IMR-90 (cell line): Measurements from ENCODE around the gene FER. TPM values are rescaled to one million over a fixed set of nuclear protein-coding genes. Genes with fewer than 3 reads are reported as not detected.
"Not testable (repeated sequence)": the region's sequence is repeated elsewhere in the genome, so short reads cannot be mapped to it uniquely, and the experiment has no call there.

Experiments used
- ATAC-seq: fragments of 200-7000 bp; cut with Tn5 transposase; 2 replicates; pipeline ENCODE4 v1.9.1; 2020; ENCODE audit warnings: low read depth, mild to moderate bottlenecking, moderate library complexity
- BruUV-seq: library from RNA; stranded (reverse); fragments of 400-500 nt; replicated peaks from 2 replicates; lab custom pipeline; 2021; lab: Mats Ljungman, UMichigan
- CTCF ChIA-PET: fragments of 300-600 bp; formaldehyde crosslinking; extraction: SDS; loops from one replicate; lab custom pipeline; 2021; ENCODE audit warnings: antibody characterized with exemption; lab: Yijun Ruan, JAX
- POLR2A ChIA-PET: fragments of 300-600 bp; sonication (Branson Sonifier 250); formaldehyde crosslinking; loops from one replicate; lab custom pipeline; 2022; ENCODE audit warnings: antibody characterized with exemption; ENCODE audit not compliant: unreplicated experiment; lab: Charles Lee
- DNase-seq: peaks from one replicate; pipeline ENCODE4 v3.0.0; 2013
- H2AFZ ChIP-seq: replicated peaks from 2 replicates; pipeline ENCODE3; 2013; ENCODE audit warnings: low read length, mild to moderate bottlenecking; ENCODE audit not compliant: poor library complexity
- H2AK5ac ChIP-seq: 2 replicates; pipeline ENCODE4 v1.6.1; 2013; ENCODE audit warnings: low read depth, low read length, inconsistent platforms
- H2AK9ac ChIP-seq: replicated peaks from 2 replicates; pipeline ENCODE3; 2013; ENCODE audit warnings: mild to moderate bottlenecking, low read depth, low read length, moderate library complexity; ENCODE audit not compliant: poor library complexity
- H2BK120ac ChIP-seq: 2 replicates; pipeline ENCODE4 v1.6.1; 2013; ENCODE audit warnings: low read depth, low read length, inconsistent platforms
- H2BK15ac ChIP-seq: 3 replicates; pipeline ENCODE4 v1.6.1; 2013; ENCODE audit warnings: low read depth, low read length, inconsistent platforms
- H2BK20ac ChIP-seq: 2 replicates; pipeline ENCODE4 v1.6.1; 2013; ENCODE audit warnings: low read depth, mild to moderate bottlenecking, inconsistent platforms, low read length, moderate library complexity
- H2BK5ac ChIP-seq: 2 replicates; pipeline ENCODE4 v1.6.1; 2013; ENCODE audit warnings: mild to moderate bottlenecking, low read depth, low read length, inconsistent platforms; ENCODE audit not compliant: poor library complexity, severe bottlenecking
- H3K14ac ChIP-seq: replicated peaks from 2 replicates; pipeline ENCODE4 v1.6.1; 2013; ENCODE audit warnings: low read depth, low read length, inconsistent platforms
- H3K18ac ChIP-seq: 2 replicates; pipeline ENCODE4 v1.6.1; 2013; ENCODE audit warnings: low read depth, low read length, control low read depth
- H3K23ac ChIP-seq: 2 replicates; pipeline ENCODE4 v1.6.1; 2013; ENCODE audit warnings: low read depth, low read length, inconsistent platforms
- H3K27ac ChIP-seq: 2 replicates; pipeline ENCODE4 v1.5.1; 2013; ENCODE audit warnings: mild to moderate bottlenecking, control low read depth, low read length; ENCODE audit not compliant: insufficient read depth
- H3K27me3 ChIP-seq: 2 replicates; pipeline ENCODE4 v1.6.1; 2013; ENCODE audit warnings: low read length; ENCODE audit not compliant: control insufficient read depth, insufficient read depth
- H3K36me3 ChIP-seq: 2 replicates; pipeline ENCODE4 v1.6.1; 2013; ENCODE audit warnings: low read length, mixed read lengths; ENCODE audit not compliant: control insufficient read depth, insufficient read depth
- H3K4ac ChIP-seq: 2 replicates; pipeline ENCODE4 v1.6.1; 2013; ENCODE audit warnings: low read depth, low read length, inconsistent platforms
- H3K4me1 ChIP-seq: 2 replicates; pipeline ENCODE4 v1.6.1; 2013; ENCODE audit warnings: low read length, mixed read lengths; ENCODE audit not compliant: control insufficient read depth, insufficient read depth
- H3K4me2 ChIP-seq: 2 replicates; pipeline ENCODE4 v1.6.1; 2013; ENCODE audit warnings: low read depth, mild to moderate bottlenecking, control low read depth, low read length, moderate library complexity
- H3K4me3 ChIP-seq: 2 replicates; pipeline ENCODE4 v1.5.1; 2013; ENCODE audit warnings: low read depth, mild to moderate bottlenecking, control low read depth, low read length, moderate library complexity; ENCODE audit not compliant: insufficient read depth
- H3K56ac ChIP-seq: 2 replicates; pipeline ENCODE4 v1.6.1; 2013; ENCODE audit warnings: low read length, inconsistent platforms; ENCODE audit not compliant: insufficient read depth; ENCODE audit errors: extremely low read depth
- H3K79me1 ChIP-seq, 2 experiments: 2 replicates each; pipeline ENCODE4 v1.6.1; 2013; ENCODE audit warnings: low read length in 2 of 2, inconsistent platforms in 1 of 2, low read depth in 1 of 2
- H3K9ac ChIP-seq: 2 replicates; pipeline ENCODE4 v1.6.1; 2013; ENCODE audit warnings: low read depth, low read length, control low read depth
- H3K9me1 ChIP-seq: 2 replicates; pipeline ENCODE4 v1.6.1; 2013; ENCODE audit warnings: low read length, inconsistent platforms; ENCODE audit not compliant: insufficient read depth
- H3K9me3 ChIP-seq: 2 replicates; pipeline ENCODE4 v1.6.1; 2013; ENCODE audit warnings: low read length; ENCODE audit not compliant: control insufficient read depth, insufficient read depth
- H4K20me1 ChIP-seq: 2 replicates; pipeline ENCODE4 v1.6.1; 2013; ENCODE audit warnings: low read length, inconsistent platforms; ENCODE audit not compliant: insufficient read depth
- H4K5ac ChIP-seq: 2 replicates; pipeline ENCODE4 v1.6.1; 2013; ENCODE audit warnings: mild to moderate bottlenecking, low read depth, low read length, control low read depth
- H4K8ac ChIP-seq, 2 experiments: 2 replicates each; pipeline ENCODE4 v1.6.1; 2013; ENCODE audit warnings: low read depth in 2 of 2, low read length in 2 of 2, control low read depth in 1 of 2, inconsistent platforms in 1 of 2
- H4K91ac ChIP-seq: 2 replicates; pipeline ENCODE4 v1.6.1; 2013; ENCODE audit warnings: low read depth, low read length, inconsistent platforms; ENCODE audit not compliant: insufficient read depth
- WGBS, 2 experiments: methylation state at CpG; one replicate each; pipeline versions ENCODE4 v1.1.5 to v1.1.7; 2013; ENCODE audit warnings: missing lambda C conversion rate in 2 of 2; ENCODE audit not compliant: insufficient read length in 1 of 2; ENCODE audit errors: extremely low coverage in 2 of 2; 5-methylcytosine and 5-hydroxymethylcytosine counted together
- dilution Hi-C: fragments of 300-500 bp; cut with HindIII; formaldehyde crosslinking; loops from one replicate; pipeline ENCODE4 v1.14.3; 2018; ENCODE audit warnings: low sequenced_read_pairs; ENCODE audit not compliant: unreplicated experiment
- in situ Hi-C: fragments of 300-500 bp; cut with MboI; formaldehyde crosslinking; loops from 3 replicates; pipeline ENCODE4 v1.14.3; 2019; ENCODE audit warnings: low sequenced_read_pairs, inconsistent platforms, mixed read lengths
- intact Hi-C: fragments of 100-400 bp; cut with micrococcal nuclease; formaldehyde crosslinking; loops from 2 replicates; pipeline ENCODE4 v1.10.0; 2022
- polyA plus RNA-seq, 3 experiments: library from polyadenylated mRNA; depleted of rRNA; stranded (reverse); fragments of >200 nt; gene quantifications; 2 replicates each; pipeline ENCODE4 v1.2.3, GENCODE V29; 2012; ENCODE audit warnings: low replicate concordance in 1 of 3
- total RNA-seq: library from RNA; depleted of rRNA; stranded (reverse); fragments of >200 nt; gene quantifications from 2 replicates; pipeline ENCODE4 v1.2.3, GENCODE V29; 2012

The FER gene
- total and polyA plus RNA-seq, 2 of the 4 experiments (the other 2 are of a cell fraction): 3.5 to 32.4 TPM

- ATAC-seq, POLR2A ChIA-PET, DNase-seq: not testable (repeated sequence)
Measured at GRCh38 chr5:108899244-108899643, 151.5 kb downstream of the FER start.

More at GRCh38 chr5:108899244-108899643, 151.5 kb downstream of the FER start:
- H2AFZ ChIP-seq, H3K4me3 ChIP-seq, H3K4me1 ChIP-seq, H3K9me1 ChIP-seq, H3K79me1 ChIP-seq, H3K14ac ChIP-seq, H3K4me2 ChIP-seq, H4K8ac ChIP-seq, dilution Hi-C loops, H2BK15ac ChIP-seq, H3K9me3 ChIP-seq, H3K23ac ChIP-seq, H2AK5ac ChIP-seq, BruUV-seq, H3K4ac ChIP-seq, H2AK9ac ChIP-seq, H3K9ac ChIP-seq, intact Hi-C loops, H3K18ac ChIP-seq, H2BK5ac ChIP-seq, H4K5ac ChIP-seq, H2BK20ac ChIP-seq, H3K27ac ChIP-seq, H2BK120ac ChIP-seq, in situ Hi-C loops, H3K56ac ChIP-seq, H4K20me1 ChIP-seq, H4K91ac ChIP-seq, H3K36me3 ChIP-seq, H3K27me3 ChIP-seq: not testable (repeated sequence)
- CTCF ChIA-PET: interaction anchor here (0.7 kb wide), 1 partner anchor 72 kb away, joined by 3 read pairs; no protein-coding TSS in a partner anchor
- WGBS, 2 experiments: no CpG with 5 or more reads among the region's 6 CpGs
